Thymus (tissue), 11 donors: ENCODE data around the gene NAIF1. TPM values are rescaled to one million over a fixed set of nuclear protein-coding genes. Genes with fewer than 3 reads are reported as not detected.

Experiments
- DNase-seq, 9 donors: peaks; one replicate each; pipeline ENCODE4 v3.0.0-alpha.2; 2013; ENCODE audit warnings: low spot score in 9 of 9, low read depth in 6 of 9, missing footprints in 1 of 9
- H3K27ac ChIP-seq, 2 donors: one replicate each; pipeline ENCODE4 v1.5.1; 2013; ENCODE audit warnings: control low read depth in 1 of 2, low read depth in 1 of 2, low read length in 1 of 2, mild to moderate bottlenecking in 1 of 2, moderate library complexity in 1 of 2
- H3K27me3 ChIP-seq, 2 donors: one replicate each; pipeline ENCODE4 v1.5.1; 2013; ENCODE audit warnings: low read length in 1 of 2; ENCODE audit not compliant: control insufficient read depth in 2 of 2, insufficient read depth in 1 of 2
- H3K36me3 ChIP-seq, 2 donors: one replicate each; pipeline ENCODE4 v1.5.1; 2013; ENCODE audit warnings: low read length in 1 of 2, mild to moderate bottlenecking in 1 of 2, moderate library complexity in 1 of 2; ENCODE audit not compliant: control insufficient read depth in 2 of 2, insufficient read depth in 2 of 2
- H3K4me1 ChIP-seq, 2 donors: one replicate each; pipeline ENCODE4 v1.5.1; 2013; ENCODE audit warnings: low read length in 2 of 2; ENCODE audit not compliant: control insufficient read depth in 2 of 2, insufficient read depth in 2 of 2
- H3K4me3 ChIP-seq, 2 donors: one replicate each; pipeline ENCODE4 v1.5.1; 2013; ENCODE audit warnings: low read length in 2 of 2, control low read depth in 1 of 2, mild to moderate bottlenecking in 1 of 2
- H3K9me3 ChIP-seq, 2 donors: one replicate each; pipeline ENCODE4 v1.5.1; 2013; ENCODE audit warnings: low read length in 1 of 2, mild to moderate bottlenecking in 1 of 2; ENCODE audit not compliant: control insufficient read depth in 2 of 2, insufficient read depth in 1 of 2
- WGBS: extraction: QIAGEN DNeasy Blood & Tissue Kit; methylation state at CpG from one replicate; pipeline ENCODE4 v1.1.7; 2013; 5-methylcytosine and 5-hydroxymethylcytosine counted together
- polyA plus RNA-seq: library from polyadenylated mRNA; stranded (reverse); fragments of 200-250 nt; gene quantifications from one replicate; pipeline ENCODE4 v1.2.3, GENCODE V29; 2013
- total RNA-seq: library from RNA; stranded (reverse); fragments of 120-200 nt; gene quantifications from one replicate; pipeline ENCODE4 v1.2.4, GENCODE V29; 2013
- donor health status: healthy.

Gene NAIF1
- total and polyA plus RNA-seq, 2 donors, result 10.9 to 11.5 TPM

DNA sequence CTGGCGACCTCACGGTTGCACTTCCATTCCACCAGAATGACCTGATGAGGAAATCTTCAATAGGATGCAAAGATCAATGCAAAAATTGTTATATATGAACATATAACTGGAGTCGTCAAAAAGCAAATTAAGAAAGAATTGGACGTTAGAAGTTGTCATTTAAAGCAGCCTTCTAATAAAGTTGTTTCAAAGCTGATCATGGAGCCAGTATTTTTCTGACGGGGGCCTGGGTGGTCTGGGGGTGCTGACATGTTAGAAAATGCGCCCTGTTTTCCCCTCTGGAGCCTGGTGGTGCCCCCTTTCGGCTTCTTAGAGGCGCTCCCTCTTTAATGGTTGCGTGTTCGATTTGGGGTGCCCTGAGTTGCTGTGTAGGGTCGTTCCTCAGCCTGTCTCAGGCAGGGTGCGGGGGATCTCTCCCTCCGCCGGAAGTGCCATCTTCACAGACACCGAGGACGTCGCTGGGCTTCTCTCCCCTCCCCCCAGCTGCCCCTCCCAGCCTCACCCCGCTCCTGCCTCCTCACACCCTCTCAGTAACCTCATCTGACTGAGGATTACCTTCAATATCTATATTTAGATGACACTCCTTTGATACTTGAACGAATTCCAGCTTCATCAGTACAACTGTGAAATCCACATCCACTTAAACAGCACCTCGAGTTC, 42.1 kb upstream of the NAIF1 start:
- WGBS, result 90% methylated on average over 20 of the region's 20 CpGs
- Histone ChIP-seq H3K27me3 (no peaks in the 10 kb centered on the region), H3K4me3 (no peak overlapping the region), H3K27ac (peak overlapping the region in 1 of 2 donors; percentile 12), H3K4me1 (peaks cover 15 to 39% of the 10 kb centered on the region in 2 donors), H3K36me3 (peaks cover 50 to 69% of the 10 kb centered on the region in 2 donors), H3K9me3 (peaks cover 0 to 7% of the 10 kb centered on the region in 2 donors)
- no peak for DNase-seq

DNA sequence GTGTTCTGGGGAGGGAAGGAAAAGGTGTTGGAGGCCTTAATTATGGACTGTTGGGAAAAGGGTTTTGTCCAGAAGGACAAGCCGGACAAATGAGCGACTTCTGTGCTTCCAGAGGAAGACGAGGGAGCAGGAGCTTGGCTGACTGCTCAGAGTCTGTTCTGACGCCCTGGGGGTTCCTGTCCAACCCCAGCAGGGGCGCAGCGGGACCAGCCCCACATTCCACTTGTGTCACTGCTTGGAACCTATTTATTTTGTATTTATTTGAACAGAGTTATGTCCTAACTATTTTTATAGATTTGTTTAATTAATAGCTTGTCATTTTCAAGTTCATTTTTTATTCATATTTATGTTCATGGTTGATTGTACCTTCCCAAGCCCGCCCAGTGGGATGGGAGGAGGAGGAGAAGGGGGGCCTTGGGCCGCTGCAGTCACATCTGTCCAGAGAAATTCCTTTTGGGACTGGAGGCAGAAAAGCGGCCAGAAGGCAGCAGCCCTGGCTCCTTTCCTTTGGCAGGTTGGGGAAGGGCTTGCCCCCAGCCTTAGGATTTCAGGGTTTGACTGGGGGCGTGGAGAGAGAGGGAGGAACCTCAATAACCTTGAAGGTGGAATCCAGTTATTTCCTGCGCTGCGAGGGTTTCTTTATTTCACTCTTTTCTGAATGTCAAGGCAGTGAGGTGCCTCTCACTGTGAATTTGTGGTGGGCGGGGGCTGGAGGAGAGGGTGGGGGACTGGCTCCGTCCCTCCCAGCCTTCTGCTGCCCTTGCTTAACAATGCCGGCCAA, 41.3 kb upstream of the NAIF1 start:
- no peak overlapping the region for H3K27ac ChIP-seq
- 96% methylated on average over 15 of the region's 15 CpGs for WGBS
- H3K36me3 ChIP-seq, result peaks cover 43 to 71% of the 10 kb centered on the region in 2 donors
- no peak for DNase-seq
- no peak overlapping the region for H3K4me3 ChIP-seq
- no peaks in the 10 kb centered on the region for H3K27me3 ChIP-seq
- H3K4me1 ChIP-seq, result peaks cover 19 to 46% of the 10 kb centered on the region in 2 donors
- peaks cover 0 to under 1% of the 10 kb centered on the region in 2 donors for H3K9me3 ChIP-seq

DNA sequence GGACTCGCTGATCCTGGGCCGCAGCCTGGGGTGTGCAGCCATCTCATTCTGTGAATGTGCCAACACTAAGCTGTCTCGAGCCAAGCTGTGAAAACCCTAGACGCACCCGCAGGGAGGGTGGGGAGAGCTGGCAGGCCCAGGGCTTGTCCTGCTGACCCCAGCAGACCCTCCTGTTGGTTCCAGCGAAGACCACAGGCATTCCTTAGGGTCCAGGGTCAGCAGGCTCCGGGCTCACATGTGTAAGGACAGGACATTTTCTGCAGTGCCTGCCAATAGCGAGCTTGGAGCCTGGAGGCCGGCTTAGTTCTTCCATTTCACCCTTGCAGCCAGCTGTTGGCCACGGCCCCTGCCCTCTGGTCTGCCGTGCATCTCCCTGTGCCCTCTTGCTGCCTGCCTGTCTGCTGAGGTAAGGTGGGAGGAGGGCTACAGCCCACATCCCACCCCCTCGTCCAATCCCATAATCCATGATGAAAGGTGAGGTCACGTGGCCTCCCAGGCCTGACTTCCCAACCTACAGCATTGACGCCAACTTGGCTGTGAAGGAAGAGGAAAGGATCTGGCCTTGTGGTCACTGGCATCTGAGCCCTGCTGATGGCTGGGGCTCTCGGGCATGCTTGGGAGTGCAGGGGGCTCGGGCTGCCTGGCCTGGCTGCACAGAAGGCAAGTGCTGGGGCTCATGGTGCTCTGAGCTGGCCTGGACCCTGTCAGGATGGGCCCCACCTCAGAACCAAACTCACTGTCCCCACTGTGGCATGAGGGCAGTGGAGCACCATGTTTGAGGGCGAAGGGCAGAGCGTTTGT, 40.5 kb upstream of the NAIF1 start:
- Histone ChIP-seq H3K36me3 (peaks cover 43 to 73% of the 10 kb centered on the region in 2 donors), H3K27ac (no peak overlapping the region), H3K9me3 (peaks cover 0 to 2% of the 10 kb centered on the region in 2 donors), H3K27me3 (no peaks in the 10 kb centered on the region), H3K4me3 (no peak overlapping the region), H3K4me1 (peaks cover 26 to 54% of the 10 kb centered on the region in 2 donors)
- no peak for DNase-seq
- WGBS, result 95% methylated on average over 18 of the region's 18 CpGs

DNA sequence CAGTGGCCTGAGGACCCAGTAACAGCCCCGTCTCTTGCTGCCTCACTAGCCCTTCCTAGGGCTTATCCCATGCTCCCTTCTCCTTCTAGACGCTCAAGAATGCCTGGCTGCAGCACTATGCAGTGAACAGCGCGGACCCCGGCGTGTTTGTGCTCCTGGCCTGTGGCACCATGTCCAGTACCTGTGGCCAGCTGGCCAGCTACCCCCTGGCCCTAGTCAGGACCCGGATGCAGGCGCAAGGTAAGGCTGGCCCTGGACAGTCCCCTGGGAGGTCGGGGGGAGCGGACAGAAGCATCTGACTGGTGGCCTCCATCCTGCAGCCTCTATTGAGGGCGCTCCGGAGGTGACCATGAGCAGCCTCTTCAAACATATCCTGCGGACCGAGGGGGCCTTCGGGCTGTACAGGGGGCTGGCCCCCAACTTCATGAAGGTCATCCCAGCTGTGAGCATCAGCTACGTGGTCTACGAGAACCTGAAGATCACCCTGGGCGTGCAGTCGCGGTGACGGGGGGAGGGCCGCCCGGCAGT, 39.9 kb upstream of the NAIF1 start:
- peak overlapping the region in 1 of 2 donors; percentile 75 for H3K27ac ChIP-seq
- WGBS, result 98% methylated on average over 23 of the region's 23 CpGs

DNA sequence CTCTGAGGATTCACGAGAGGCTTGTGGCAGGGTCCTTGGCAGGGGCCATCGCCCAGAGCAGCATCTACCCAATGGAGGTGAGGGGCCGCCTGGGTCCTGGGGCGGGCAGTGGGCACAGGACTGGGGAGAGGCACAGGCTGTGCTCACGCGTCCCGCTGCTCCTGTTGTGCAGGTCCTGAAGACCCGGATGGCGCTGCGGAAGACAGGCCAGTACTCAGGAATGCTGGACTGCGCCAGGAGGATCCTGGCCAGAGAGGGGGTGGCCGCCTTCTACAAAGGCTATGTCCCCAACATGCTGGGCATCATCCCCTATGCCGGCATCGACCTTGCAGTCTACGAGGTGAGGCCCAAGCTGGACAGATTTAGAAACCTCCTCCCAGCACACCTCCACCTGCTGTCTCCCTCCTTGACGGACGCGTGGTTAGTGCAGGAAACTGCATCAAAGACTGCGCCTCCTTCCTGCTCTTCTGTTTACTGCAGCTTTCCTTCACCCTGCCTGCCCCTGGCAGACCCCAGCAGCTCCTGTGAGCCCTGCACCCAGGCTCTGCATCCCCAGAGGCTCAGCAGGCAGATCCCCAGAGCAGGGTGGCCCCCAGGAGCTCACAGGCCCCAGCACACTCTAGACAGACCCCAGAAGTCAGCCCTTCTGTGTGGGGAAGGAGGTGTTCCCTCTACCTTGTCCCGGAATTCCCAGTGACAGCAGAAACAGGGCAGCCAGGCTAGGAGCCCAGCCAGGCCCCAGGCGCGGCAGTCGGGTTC, 39.2 kb upstream of the NAIF1 start:
- Histone ChIP-seq H3K4me3 (no peak overlapping the region), H3K4me1 (peaks cover 34 to 65% of the 10 kb centered on the region in 2 donors), H3K36me3 (peaks cover 56 to 85% of the 10 kb centered on the region in 2 donors), H3K27me3 (no peaks in the 10 kb centered on the region), H3K9me3 (peaks cover 0 to 5% of the 10 kb centered on the region in 2 donors), H3K27ac (peak overlapping the region; percentile 26 to 75)
- WGBS, result 77% methylated on average over 23 of the region's 23 CpGs
- peak in 2 of 9 donors; percentile 47 to 63 for DNase-seq

More for the DNA sequence above, 39.9 kb upstream of the NAIF1 start:
- Histone ChIP-seq H3K36me3 (peaks cover 50 to 78% of the 10 kb centered on the region in 2 donors), H3K9me3 (peaks cover 0 to 5% of the 10 kb centered on the region in 2 donors), H3K4me3 (no peak overlapping the region), H3K4me1 (peaks cover 32 to 61% of the 10 kb centered on the region in 2 donors), H3K27me3 (no peaks in the 10 kb centered on the region)
- DNase-seq, result no peak

DNA sequence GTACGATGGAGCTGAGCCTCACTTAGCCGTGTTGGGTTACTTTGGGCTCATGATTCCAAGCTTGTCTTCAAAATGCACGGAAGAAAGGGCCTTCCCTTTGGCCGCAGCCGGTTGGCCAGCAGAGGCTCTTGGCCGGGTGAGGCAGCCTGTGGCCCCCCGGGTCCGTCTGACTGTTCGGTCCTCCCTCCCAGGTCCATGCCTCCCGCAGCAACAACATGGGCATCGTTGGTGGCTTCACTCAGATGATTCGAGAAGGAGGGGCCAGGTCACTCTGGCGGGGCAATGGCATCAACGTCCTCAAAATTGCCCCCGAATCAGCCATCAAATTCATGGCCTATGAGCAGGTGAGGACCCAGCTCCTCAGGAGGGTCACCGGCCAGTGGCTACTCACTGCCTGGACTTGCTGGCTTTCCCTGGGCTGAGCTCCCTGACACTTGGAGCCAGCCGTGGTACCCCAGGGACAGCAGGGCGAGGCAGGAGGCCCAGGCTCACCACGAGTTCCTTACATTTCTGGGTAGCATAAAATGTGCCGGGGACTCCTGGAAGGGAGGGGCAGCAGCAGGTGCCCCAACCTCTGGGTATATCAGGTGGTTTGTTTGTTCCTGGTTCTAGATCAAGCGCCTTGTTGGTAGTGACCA, 38.5 kb upstream of the NAIF1 start:
- no peak for DNase-seq
- peaks cover 34 to 67% of the 10 kb centered on the region in 2 donors for H3K4me1 ChIP-seq
- H3K27ac ChIP-seq, result peak overlapping the region; percentile 7 to 26
- H3K36me3 ChIP-seq, result peaks cover 63 to 87% of the 10 kb centered on the region in 2 donors
- peaks cover 0 to 5% of the 10 kb centered on the region in 2 donors for H3K9me3 ChIP-seq
- WGBS, result 90% methylated on average over 21 of the region's 21 CpGs
- H3K4me3 ChIP-seq, result no peak overlapping the region
- H3K27me3 ChIP-seq, result no peaks in the 10 kb centered on the region

DNA sequence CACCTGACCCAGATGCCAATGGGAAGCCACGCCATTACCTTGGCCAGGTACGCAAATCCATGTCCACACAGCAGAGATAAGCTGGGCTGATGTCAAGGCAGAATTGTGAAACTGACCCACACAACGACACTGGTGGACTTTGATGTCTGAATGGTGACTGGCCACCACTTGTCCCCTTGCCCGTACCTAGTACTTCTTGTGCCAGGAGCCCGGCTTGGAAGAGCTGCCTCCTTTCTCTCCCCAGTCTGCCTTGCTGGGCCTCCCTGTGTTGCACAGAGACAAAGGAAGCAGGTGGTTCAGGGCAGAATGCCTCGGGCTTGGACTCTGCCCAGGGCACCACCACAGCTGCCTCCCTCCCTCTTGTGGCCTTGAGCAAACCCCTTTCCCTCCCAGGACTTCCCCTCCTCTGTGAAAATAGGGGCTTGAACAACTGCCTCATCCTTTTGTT, 37.1 kb upstream of the NAIF1 start:
- Histone ChIP-seq H3K4me1 (peaks cover 47 to 80% of the 10 kb centered on the region in 2 donors), H3K4me3 (peak overlapping the region in 1 of 2 donors; percentile 16), H3K36me3 (peaks cover 61 to 83% of the 10 kb centered on the region in 2 donors), H3K9me3 (peaks cover 0 to 5% of the 10 kb centered on the region in 2 donors), H3K27ac (peak overlapping the region; percentile 38 to 89), H3K27me3 (no peaks in the 10 kb centered on the region)
- peak in 1 of 9 donors; percentile 60 for DNase-seq
- WGBS, result 46% methylated on average over 6 of the region's 6 CpGs

DNA sequence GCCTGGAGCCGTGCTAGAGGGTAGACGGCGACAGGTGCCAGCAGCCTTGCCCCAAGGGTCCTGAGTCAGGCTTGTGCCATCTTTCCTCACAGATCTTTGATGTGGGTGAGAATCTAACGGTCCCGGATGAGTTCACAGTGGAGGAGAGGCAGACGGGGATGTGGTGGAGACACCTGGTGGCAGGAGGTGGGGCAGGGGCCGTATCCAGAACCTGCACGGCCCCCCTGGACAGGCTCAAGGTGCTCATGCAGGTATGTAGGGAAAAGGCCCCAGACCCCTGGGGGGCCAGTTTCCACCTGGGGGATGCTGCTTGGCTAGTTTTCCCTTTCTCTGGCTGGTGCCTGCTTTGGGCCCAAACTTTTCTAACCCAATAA, 36.5 kb upstream of the NAIF1 start:
- H3K27me3 ChIP-seq, result no peaks in the 10 kb centered on the region
- DNase-seq, result peak in 7 of 9 donors; percentile 54 to 89 (median 72)
- H3K36me3 ChIP-seq, result peaks cover 57 to 77% of the 10 kb centered on the region in 2 donors
- WGBS, result 4% methylated on average over 8 of the region's 8 CpGs
- H3K27ac ChIP-seq, result peak overlapping the region; percentile 19 to 89
- peaks cover 53 to 86% of the 10 kb centered on the region in 2 donors for H3K4me1 ChIP-seq
- peak overlapping the region in 1 of 2 donors; percentile 2 for H3K4me3 ChIP-seq
- H3K9me3 ChIP-seq, result peaks cover 0 to 5% of the 10 kb centered on the region in 2 donors
